22Rv1 (cell line): ENCODE measurements around the gene WASL.

ENCODE experiments used
- CTCF ChIP-seq: fragments of 450-650 bp; IDR thresholded peaks from 2 replicates; pipeline ENCODE4 v1.5.1; 2017; ENCODE audit warnings: mild to moderate bottlenecking
- ZFX ChIP-seq: fragments of 450-650 bp; IDR thresholded peaks from 2 replicates; pipeline ENCODE4 v1.6.1; 2017; ENCODE audit warnings: antibody characterized with exemption, borderline replicate concordance

GRCh38 chr7:123663200-123663599 is 85.6 kb downstream of the WASL start:
- TF ChIP-seq CTCF (no peak), ZFX (no peak)
